GM23338 (cell line): Measurements from ENCODE around the gene FRMD4A. TPM values are rescaled to one million over a fixed set of nuclear protein-coding genes. Genes with fewer than 3 reads are reported as not detected.

Source experiments
- ATAC-seq: fragments of 200-7000 bp; cut with Tn5 transposase; 3 replicates; pipeline ENCODE4 v1.9.1; 2020
- DNase-seq: peaks from one replicate; pipeline ENCODE4 v3.0.0-alpha.2; 2015; ENCODE audit warnings: low spot score
- H2AFZ ChIP-seq: fragments of 200-600 bp; sonication (generic); 2 replicates; pipeline ENCODE4 v1.8.0; 2016; ENCODE audit warnings: antibody characterized with exemption, mild to moderate bottlenecking, moderate library complexity
- H3F3A ChIP-seq: fragments of 200-600 bp; sonication (generic); replicated peaks from 2 replicates; pipeline ENCODE4 v1.8.0; 2017; ENCODE audit warnings: antibody characterized with exemption, mixed run types, low read depth
- H3K27ac ChIP-seq: fragments of 200-600 bp; sonication (generic); 2 replicates; pipeline ENCODE4 v1.6.1; 2016; ENCODE audit warnings: low read depth
- H3K27me3 ChIP-seq: fragments of 200-600 bp; sonication (generic); 2 replicates; pipeline ENCODE4 v1.8.0; 2016; ENCODE audit warnings: mild to moderate bottlenecking, mixed run types, moderate library complexity; ENCODE audit not compliant: insufficient read depth
- H3K36me3 ChIP-seq: fragments of 200-600 bp; sonication (generic); 2 replicates; pipeline ENCODE4 v1.8.0; 2016; ENCODE audit warnings: mild to moderate bottlenecking; ENCODE audit not compliant: insufficient read depth
- H3K4me1 ChIP-seq: fragments of 200-600 bp; sonication (generic); 2 replicates; pipeline ENCODE4 v1.8.0; 2016; ENCODE audit warnings: mild to moderate bottlenecking, moderate library complexity; ENCODE audit not compliant: insufficient read depth
- H3K4me2 ChIP-seq: fragments of 200-600 bp; sonication (generic); 2 replicates; pipeline ENCODE4 v1.7.1; 2017; ENCODE audit warnings: mixed run types
- H3K4me3 ChIP-seq: fragments of 200-600 bp; sonication (generic); 2 replicates; pipeline ENCODE4 v1.6.1; 2016; ENCODE audit warnings: mixed run types
- H3K79me2 ChIP-seq: fragments of 200-600 bp; sonication (generic); replicated peaks from 2 replicates; pipeline ENCODE4 v1.8.0; 2017; ENCODE audit warnings: mild to moderate bottlenecking; ENCODE audit not compliant: insufficient read depth
- H3K9me2 ChIP-seq: fragments of 200-600 bp; sonication (generic); 2 replicates; pipeline ENCODE4 v1.8.0; 2017; ENCODE audit not compliant: insufficient read depth
- H4K20me1 ChIP-seq: fragments of 200-600 bp; sonication (generic); replicated peaks from 2 replicates; pipeline ENCODE4 v1.8.0; 2017; ENCODE audit warnings: mild to moderate bottlenecking; ENCODE audit not compliant: insufficient read depth
- H3K27ac Mint-ChIP-seq: 2 replicates; pipeline ENCODE4 v1.8.0; 2020; ENCODE audit warnings: inconsistent platforms, mild to moderate bottlenecking, moderate library complexity, mixed read lengths
- H3K27me3 Mint-ChIP-seq: 3 replicates; pipeline ENCODE4 v1.8.0; 2022; ENCODE audit warnings: low read depth, mild to moderate bottlenecking, moderate library complexity, mixed read lengths, inconsistent platforms; ENCODE audit not compliant: insufficient read depth, poor library complexity
- H3K36me3 Mint-ChIP-seq: 3 replicates; pipeline ENCODE4 v1.8.0; 2021; ENCODE audit warnings: low read depth, mild to moderate bottlenecking, inconsistent platforms, moderate library complexity, mixed read lengths
- H3K4me1 Mint-ChIP-seq: 3 replicates; pipeline ENCODE4 v1.8.0; 2020; ENCODE audit warnings: mild to moderate bottlenecking, inconsistent platforms, mixed read lengths
- H3K4me3 Mint-ChIP-seq: 3 replicates; pipeline ENCODE4 v1.8.0; 2021; ENCODE audit warnings: moderate library complexity, mild to moderate bottlenecking, inconsistent platforms, mixed read lengths
- H3K9me3 Mint-ChIP-seq: 3 replicates; pipeline ENCODE4 v1.8.0; 2020; ENCODE audit warnings: moderate library complexity, mild to moderate bottlenecking, inconsistent platforms, mixed read lengths
- CREB1 ChIP-seq: fragments of 250-450 bp; sonication (Bioruptor Pico); IDR thresholded peaks from 2 replicates; pipeline ENCODE4 v1.5.0; 2020; ENCODE audit warnings: low read depth, mild to moderate bottlenecking, moderate library complexity
- CTCF ChIP-seq, 2 experiments: fragments of 200-600 bp in 1 of 2; sonication (generic) in 1 of 2; conservative IDR thresholded peaks; 2 replicates each; pipeline versions ENCODE4 v1.5.1 to v1.6.1; 2016 to 2017; ENCODE audit warnings: antibody characterized with exemption in 2 of 2, low read depth in 2 of 2, mild to moderate bottlenecking in 2 of 2, moderate library complexity in 1 of 2
- ETS1 ChIP-seq: IDR thresholded peaks from 2 replicates; pipeline ENCODE4 v1.6.1; 2016; ENCODE audit warnings: antibody characterized with exemption
- EZH2phosphoT487 ChIP-seq: fragments of 200-600 bp; sonication (generic); IDR thresholded peaks from one replicate; pipeline ENCODE4 v1.8.1; 2018; ENCODE audit warnings: antibody characterized with exemption; ENCODE audit not compliant: unreplicated experiment
- JUNB ChIP-seq: IDR thresholded peaks from one replicate; pipeline ENCODE4 v1.6.1; 2016; ENCODE audit warnings: antibody characterized with exemption; ENCODE audit not compliant: unreplicated experiment
- NANOG ChIP-seq: IDR thresholded peaks from 2 replicates; pipeline ENCODE4 v1.6.1; 2016; ENCODE audit warnings: antibody characterized with exemption, borderline replicate concordance
- STAT1 ChIP-seq: IDR thresholded peaks from one replicate; pipeline ENCODE4 v1.6.1; 2016; ENCODE audit warnings: antibody characterized with exemption; ENCODE audit not compliant: unreplicated experiment
- ZNF331 ChIP-seq: fragments of 250-450 bp; sonication (Bioruptor Pico); IDR thresholded peaks from 2 replicates; pipeline ENCODE4 v1.5.0; 2020; ENCODE audit warnings: low read depth, mild to moderate bottlenecking, moderate library complexity
- ZNF462 ChIP-seq: fragments of 250-450 bp; sonication (Bioruptor Pico); IDR thresholded peaks from 2 replicates; pipeline ENCODE4 v1.5.0; 2020; ENCODE audit warnings: mild to moderate bottlenecking, moderate library complexity
- polyA plus RNA-seq: library from polyadenylated mRNA; unstranded; fragments of >200 nt; fragmentation: Nextera tagmentation; extraction: Ambion mirVana; gene quantifications from 2 replicates; pipeline ENCODE4 v1.2.1, GENCODE V29; 2016
- total RNA-seq: library from RNA; depleted of rRNA; stranded (reverse); fragments of >200 nt; shearing (Covaris generic); gene quantifications from 2 replicates; pipeline ENCODE4 v1.2.3, GENCODE V29; 2014

FRMD4A gene
- total and polyA plus RNA-seq, 2 experiments from 2014 or later: 14.0 to 20.1 TPM

GRCh38 chr10:14072541-14072940, 258.2 kb downstream of the FRMD4A start (continued):
- TF ChIP-seq CTCF (conservative IDR thresholded peaks at IDR 0.05; ENCODE audit: low read depth in 2 of 2): no peak
- no peak for TF ChIP-seq STAT1
- TF ChIP-seq CREB1: no peak
- no peak for TF ChIP-seq JUNB
- no peak for TF ChIP-seq ETS1
- no peak for TF ChIP-seq ZNF331 (CRISPR knock-in tag)
- no peak for TF ChIP-seq EZH2phosphoT487

- Histone ChIP-seq H3K4me2 (no peak overlapping the region), H3F3A (no peaks in the 10 kb centered on the region), H3K9me2 (no peaks in the 10 kb centered on the region), H3K4me1 (no peaks in the 10 kb centered on the region), H2AFZ (no peak overlapping the region), H3K27ac (no peak overlapping the region), H3K4me3 (no peak overlapping the region), H3K36me3 (no peaks in the 10 kb centered on the region), H4K20me1 (no peaks in the 10 kb centered on the region), H3K27me3 (no peaks in the 10 kb centered on the region), H3K79me2 (no peaks in the 10 kb centered on the region)
- DNase-seq: no peak
- peaks cover 3% of the 10 kb centered on the region; the same call in 1 of the 3 replicates for H3K4me1 Mint-ChIP-seq
- H3K27ac Mint-ChIP-seq: no peak overlapping the region
- peaks cover 2% of the 10 kb centered on the region for H3K27me3 Mint-ChIP-seq
- TF ChIP-seq EZH2phosphoT487 (no peak), STAT1 (no peak), CTCF (conservative IDR thresholded peaks at IDR 0.05; ENCODE audit: low read depth in 2 of 2) (no peak), ETS1 (no peak), ZNF462 (no peak), CREB1 (no peak), NANOG (no peak), JUNB (no peak)
- ATAC-seq: no peak
- H3K4me3 Mint-ChIP-seq: no peak overlapping the region
- H3K9me3 Mint-ChIP-seq: no peaks in the 10 kb centered on the region; the same call in 1 of the 3 replicates
- no peaks in the 10 kb centered on the region for H3K36me3 Mint-ChIP-seq
Measured at GRCh38 chr10:14071956-14072355, 258.8 kb downstream of the FRMD4A start.
